Ovary (tissue), 3 donors: ENCODE results near the gene NAPG.

ENCODE experiments used
- CTCF ChIP-seq, 3 donors: fragments of 450-650 bp in 2 of 3; fragments of 200-600 bp in 1 of 3; IDR thresholded peaks; one replicate each; pipeline versions ENCODE4 v1.5.1 to v1.8.0; 2016 to 2022; ENCODE audit warnings: antibody characterized with exemption in 3 of 3, mild to moderate bottlenecking in 1 of 3
- POLR2A ChIP-seq: fragments of 450-650 bp; IDR thresholded peaks from one replicate; pipeline ENCODE4 v1.6.1; 2017; ENCODE audit warnings: antibody characterized with exemption, mild to moderate bottlenecking, moderate library complexity
- donor health status: DM: no; HTN: no; CAD: no.

- TF ChIP-seq CTCF (IDR thresholded peaks at IDR 0.05) (no peak), POLR2A (no peak)
Measured at GRCh38 chr18:10487154-10487553, 38.7 kb upstream of the NAPG start.
